SH-SY5Y (cell line): ENCODE results near the gene LPIN2.

Source experiments
- GATA2 ChIP-seq: IDR thresholded peaks from 2 replicates; pipeline ENCODE4 v1.6.1; 2011; ENCODE audit warnings: mild to moderate bottlenecking, low read depth, low read length
- GATA3 ChIP-seq: IDR thresholded peaks from 2 replicates; pipeline ENCODE4 v1.6.1; 2011; ENCODE audit warnings: low read depth, mild to moderate bottlenecking, low read length, moderate library complexity

- no peak for TF ChIP-seq GATA2
- TF ChIP-seq GATA3, result no peak
These were observed 4.4 kb downstream of the LPIN2 start for GRCh38 chr18:3008541-3008940.
